ENCODE data around the gene CEP164.
A peak's percentile ranks its signal among the peaks of the same experiment; 100 is the strongest.
"Not testable (repeated sequence)": the region's sequence is repeated elsewhere in the genome, so short reads cannot be mapped to it uniquely, and the experiment has no call there.

CEP164 gene

DNA sequence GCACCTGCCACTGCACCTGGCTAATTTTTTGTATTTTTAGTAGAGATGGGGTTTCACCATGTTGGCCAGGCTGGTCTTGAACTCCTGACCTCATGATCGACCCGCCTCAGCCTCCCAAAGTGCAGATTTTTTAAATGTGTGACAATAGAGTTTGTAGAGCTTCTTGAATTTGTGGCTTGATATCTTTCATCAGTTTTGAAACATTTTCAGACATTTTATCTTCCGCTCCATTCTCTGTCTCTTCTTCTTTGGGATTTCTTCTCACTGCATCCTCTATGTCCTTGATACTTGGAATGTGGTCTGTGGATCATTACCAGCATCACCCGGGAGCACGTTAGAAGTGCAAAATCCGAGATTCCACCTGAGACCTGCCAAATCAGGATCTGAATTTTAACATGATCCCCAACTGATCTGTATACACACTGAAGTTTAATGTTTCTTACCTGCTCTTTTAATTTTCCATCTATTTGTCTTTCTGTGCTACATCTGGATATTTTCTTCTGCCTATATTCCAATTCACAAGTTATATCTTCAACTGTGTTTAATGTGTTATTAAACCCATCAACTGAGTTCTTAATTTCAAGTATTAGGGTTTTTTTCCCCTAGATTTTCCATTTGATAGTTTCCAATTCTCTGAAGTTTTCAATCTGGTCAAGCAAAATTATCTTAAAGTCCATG lies 126.4 kb downstream of the CEP164 start:
- Mint-ChIP-seq H3K36me3 (ENCODE audit: low read depth) (peaks cover 2% of the 10 kb centered on the region), H3K4me3 (no peak overlapping the region), H3K9me3 (peaks cover 18% of the 10 kb centered on the region), H3K27ac (no peak overlapping the region), H3K4me1 (ENCODE audit: low read depth) (peaks cover 19% of the 10 kb centered on the region), H3K27me3 (peaks cover under 1% of the 10 kb centered on the region)
- DNase-seq: no peak

DNA sequence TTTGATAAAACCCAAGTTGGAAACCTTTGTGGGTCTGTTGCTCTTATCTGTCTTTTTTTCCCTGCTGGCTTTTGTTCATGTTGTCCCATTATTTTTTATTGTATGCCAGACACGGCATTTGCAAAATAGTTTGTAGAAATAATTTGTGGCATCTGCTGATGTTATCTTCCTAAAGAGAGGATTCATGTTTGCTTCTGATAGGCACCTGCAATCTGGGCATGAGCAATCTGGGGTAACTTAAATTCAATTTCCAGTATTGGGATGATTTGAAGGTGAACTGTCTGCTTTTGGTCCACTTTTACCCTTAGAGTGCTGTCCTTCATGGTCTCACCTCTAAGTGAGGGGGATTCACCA lies 126.9 kb downstream of the CEP164 start:
- no peak overlapping the region for H3K4me3 Mint-ChIP-seq
- H3K27ac Mint-ChIP-seq: no peak overlapping the region
- H3K27me3 Mint-ChIP-seq: peaks cover 2% of the 10 kb centered on the region
- DNase-seq: no peak
- H3K36me3 Mint-ChIP-seq (ENCODE audit: low read depth): peaks cover 2% of the 10 kb centered on the region
- peaks cover 18% of the 10 kb centered on the region for H3K9me3 Mint-ChIP-seq
- peaks cover 19% of the 10 kb centered on the region for H3K4me1 Mint-ChIP-seq (ENCODE audit: low read depth)

DNA sequence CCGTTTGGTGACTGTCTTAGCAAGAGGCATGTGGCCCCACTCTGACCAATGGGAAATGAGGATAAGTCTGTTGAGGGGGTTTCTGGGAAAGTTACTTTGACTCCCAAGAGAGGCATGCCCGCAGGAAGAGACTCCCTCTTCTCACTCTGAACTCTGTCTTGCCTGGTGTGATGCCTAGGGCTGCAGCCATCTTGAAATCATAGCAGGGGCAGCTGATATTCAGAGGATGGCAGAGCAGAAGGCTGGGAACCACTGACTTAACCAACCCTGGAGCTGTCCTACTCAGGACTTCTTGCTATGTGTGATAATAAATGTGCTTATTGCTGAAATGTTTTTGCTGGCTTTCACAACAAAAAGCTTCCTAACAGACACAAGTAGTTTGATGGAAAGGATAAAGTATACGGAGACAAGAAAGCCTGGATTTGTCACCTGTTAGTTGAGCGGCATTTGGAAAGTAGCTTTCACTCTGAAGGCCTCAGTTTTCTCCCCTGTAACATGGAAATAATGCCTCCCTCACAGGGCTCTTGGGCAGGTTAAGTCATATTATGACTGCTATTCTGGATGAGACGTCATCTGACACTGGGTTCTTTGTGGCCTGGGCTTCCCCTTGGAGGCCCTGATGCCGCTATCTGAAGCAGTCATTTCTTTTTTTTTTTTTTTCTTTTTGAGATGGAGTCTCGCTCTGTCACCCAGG lies 128.5 kb downstream of the CEP164 start:
- Mint-ChIP-seq H3K9me3 (peaks cover 18% of the 10 kb centered on the region), H3K36me3 (ENCODE audit: low read depth) (peaks cover 2% of the 10 kb centered on the region), H3K27me3 (peaks cover 2% of the 10 kb centered on the region), H3K4me3 (no peak overlapping the region), H3K27ac (peak overlapping the region; percentile 74), H3K4me1 (ENCODE audit: low read depth) (peaks cover 19% of the 10 kb centered on the region)
- no peak for DNase-seq

DNA sequence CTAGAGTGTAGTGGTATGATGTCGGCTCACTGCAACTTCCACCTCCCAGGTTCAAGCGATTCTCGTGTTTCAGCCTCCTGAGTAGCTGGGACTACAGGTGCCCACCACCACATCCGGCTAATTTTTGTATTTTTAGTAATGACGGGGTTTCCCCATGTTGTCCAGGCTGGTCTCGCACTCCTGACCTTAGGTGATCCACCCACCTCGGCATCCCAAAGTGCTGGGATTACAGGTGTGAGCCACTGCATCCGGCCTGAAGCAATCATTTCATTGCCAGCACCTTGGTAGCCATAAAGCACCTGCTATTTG lies 129.0 kb downstream of the CEP164 start:
- H3K27me3 Mint-ChIP-seq; H3K36me3 Mint-ChIP-seq (ENCODE audit: low read depth): not testable (repeated sequence)
- peak overlapping the region; percentile 37 for H3K27ac Mint-ChIP-seq

DNA sequence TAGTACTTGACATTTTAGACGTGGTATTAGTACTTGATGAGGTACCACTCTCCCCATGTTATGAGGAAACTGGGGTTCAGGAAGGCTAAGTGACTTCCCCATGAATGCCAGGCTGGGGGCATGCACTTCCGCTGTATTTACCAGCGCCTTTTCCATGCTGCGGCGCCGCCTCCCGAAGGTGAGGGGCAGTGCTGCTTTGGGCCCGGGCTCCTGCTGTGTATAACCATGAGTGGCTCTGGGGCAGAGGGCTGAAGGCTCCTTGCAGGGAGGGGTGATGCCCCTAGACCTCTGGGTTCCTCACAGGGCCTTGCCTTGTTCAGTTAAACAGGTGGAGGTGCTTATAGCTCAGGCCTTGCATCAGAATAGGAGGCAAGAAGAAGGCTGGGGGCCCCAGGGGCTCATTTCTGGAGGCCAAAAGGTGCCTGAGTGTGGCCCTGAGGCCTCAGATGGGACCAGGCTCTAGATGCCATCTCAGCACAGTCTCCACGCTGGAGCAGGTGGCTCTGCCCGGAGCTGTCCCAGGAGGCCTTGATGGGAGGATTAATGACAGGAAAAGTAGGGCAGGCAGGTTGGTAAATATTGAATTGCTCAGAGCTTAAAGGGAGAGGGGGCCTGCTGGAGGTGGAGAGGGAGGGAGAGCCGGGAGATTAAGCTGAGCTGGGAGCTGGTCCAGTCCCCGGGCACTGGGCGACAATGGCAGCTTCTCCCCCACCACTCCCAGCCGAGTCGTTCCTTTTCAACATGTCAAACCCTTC lies 129.6 kb downstream of the CEP164 start:
- H3K27ac Mint-ChIP-seq: no peak overlapping the region
- H3K27me3 Mint-ChIP-seq: peaks cover 2% of the 10 kb centered on the region
- H3K4me3 Mint-ChIP-seq: no peak overlapping the region
- peaks cover 18% of the 10 kb centered on the region for H3K9me3 Mint-ChIP-seq
- H3K36me3 Mint-ChIP-seq (ENCODE audit: low read depth): peaks cover 2% of the 10 kb centered on the region
- H3K4me1 Mint-ChIP-seq (ENCODE audit: low read depth): peaks cover 19% of the 10 kb centered on the region
- no peak for DNase-seq

More for the DNA sequence above, 129.0 kb downstream of the CEP164 start:
- H3K4me3 Mint-ChIP-seq, DNase-seq: not testable (repeated sequence)
- Mint-ChIP-seq H3K9me3 (peaks cover 18% of the 10 kb centered on the region), H3K4me1 (ENCODE audit: low read depth) (peaks cover 19% of the 10 kb centered on the region)

DNA sequence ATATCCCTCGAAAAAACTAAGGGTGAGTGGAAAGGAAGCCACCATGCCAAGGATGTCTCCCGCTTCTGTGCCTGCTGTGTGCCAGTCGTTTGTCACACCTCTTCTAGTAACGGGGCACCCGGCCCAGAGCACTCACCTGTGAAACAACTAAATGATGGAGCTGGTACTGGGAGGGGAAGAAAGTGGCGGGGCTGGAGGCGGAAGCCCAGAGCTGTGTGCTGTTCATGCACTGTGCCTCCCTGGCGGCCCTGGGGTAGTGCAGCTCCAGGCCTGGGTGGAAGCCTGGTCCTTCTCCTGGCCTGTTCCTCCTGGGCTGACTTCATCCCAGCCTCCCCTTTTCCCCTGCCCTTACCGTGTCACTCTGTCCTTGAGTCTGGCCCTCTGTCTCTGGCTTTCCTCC lies 130.2 kb downstream of the CEP164 start:
- peaks cover 2% of the 10 kb centered on the region for H3K36me3 Mint-ChIP-seq (ENCODE audit: low read depth)
- peaks cover 2% of the 10 kb centered on the region for H3K27me3 Mint-ChIP-seq
- H3K27ac Mint-ChIP-seq: peak overlapping the region; percentile 73
- peaks cover 18% of the 10 kb centered on the region for H3K9me3 Mint-ChIP-seq
- H3K4me1 Mint-ChIP-seq (ENCODE audit: low read depth): peaks cover 19% of the 10 kb centered on the region
- H3K4me3 Mint-ChIP-seq: no peak overlapping the region
- DNase-seq: no peak

DNA sequence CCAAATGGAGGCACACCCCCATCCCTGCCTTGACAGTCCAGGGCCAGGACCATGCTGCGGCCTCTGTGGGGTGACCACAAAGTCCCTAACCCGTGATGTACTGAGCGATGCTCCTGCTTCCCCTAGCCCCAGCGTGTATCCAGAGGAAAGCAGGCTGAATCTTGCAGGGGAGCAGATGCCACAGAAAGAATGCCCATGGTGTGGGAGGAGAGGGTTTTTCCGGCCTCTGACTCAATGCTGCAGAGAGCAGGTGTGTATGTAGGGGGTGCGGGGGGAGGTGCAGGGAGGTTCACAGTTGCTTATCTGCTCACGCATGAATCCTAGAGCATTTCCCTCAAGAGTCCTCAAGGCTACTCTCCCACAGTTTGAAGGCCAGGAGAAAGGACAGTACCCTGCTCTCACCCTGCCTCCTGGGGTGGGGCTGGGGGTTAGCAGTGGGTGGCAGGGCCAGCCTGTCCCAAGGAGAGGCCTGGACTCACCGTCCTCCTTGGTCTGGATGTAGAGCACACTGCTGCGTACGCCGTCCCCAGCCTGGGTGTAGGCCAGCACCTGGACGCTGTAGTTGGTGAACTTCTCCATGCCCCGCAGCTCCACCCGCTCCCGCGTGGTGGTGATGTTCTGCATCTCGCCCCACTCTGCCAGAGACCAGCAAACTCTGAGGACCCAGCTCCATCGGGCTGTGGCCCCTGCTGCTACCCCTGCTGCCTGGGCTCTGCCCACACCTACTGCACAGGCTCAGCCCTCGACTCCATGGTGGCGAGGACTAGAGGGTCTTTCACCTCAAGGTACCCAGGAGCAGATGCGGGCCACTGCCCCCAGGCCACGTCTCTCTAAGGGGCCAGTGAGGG lies 130.8 kb downstream of the CEP164 start:
- no peak overlapping the region for H3K4me3 Mint-ChIP-seq
- H3K36me3 Mint-ChIP-seq (ENCODE audit: low read depth): peaks cover 2% of the 10 kb centered on the region
- peak overlapping the region; percentile 73 for H3K27ac Mint-ChIP-seq
- no peak for DNase-seq
- peaks cover 19% of the 10 kb centered on the region for H3K4me1 Mint-ChIP-seq (ENCODE audit: low read depth)
- H3K9me3 Mint-ChIP-seq: peaks cover 15% of the 10 kb centered on the region
- peaks cover 2% of the 10 kb centered on the region for H3K27me3 Mint-ChIP-seq

DNA sequence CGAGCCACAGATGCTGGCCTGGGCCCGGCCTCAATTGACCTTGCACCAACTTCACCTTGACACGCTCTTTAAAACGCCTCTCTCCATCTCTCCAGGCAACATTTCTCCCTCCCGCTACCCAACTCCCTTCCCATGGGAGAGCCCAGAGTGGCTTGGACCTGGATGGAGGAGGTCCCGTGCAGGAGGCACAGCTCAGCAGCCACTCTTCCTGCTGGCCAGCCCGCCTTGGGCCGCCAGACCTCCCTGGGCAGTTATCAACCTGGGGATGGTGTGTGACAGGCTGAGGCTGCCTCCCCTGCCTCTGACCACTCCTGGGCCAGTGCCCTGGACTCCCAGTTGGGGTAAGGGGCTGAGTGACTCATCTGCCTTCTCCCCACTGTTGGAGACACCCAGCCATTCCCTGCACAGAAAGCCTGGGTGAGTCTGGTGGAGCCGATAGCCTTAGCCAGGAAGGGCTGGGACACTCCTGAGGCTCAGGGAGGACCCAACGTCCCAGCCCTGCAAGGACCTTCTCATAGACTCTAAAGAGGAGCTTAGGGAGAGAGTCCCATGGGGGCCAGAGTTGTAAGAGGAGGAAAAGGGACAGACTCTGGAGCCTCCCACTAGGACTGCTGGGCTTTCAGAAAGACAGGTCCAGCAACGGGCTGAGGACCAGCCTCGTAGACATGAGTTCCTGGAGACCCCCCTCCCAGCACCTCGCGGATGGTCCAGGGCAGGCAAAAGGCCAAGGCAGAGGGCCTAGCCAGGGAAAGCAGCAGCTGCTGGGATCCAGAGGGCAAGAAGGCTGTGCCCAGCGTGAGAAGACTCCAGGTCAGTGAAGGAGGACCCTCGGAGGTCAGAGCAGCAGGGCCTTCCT lies 131.7 kb downstream of the CEP164 start:
- Mint-ChIP-seq H3K4me3 (no peak overlapping the region), H3K36me3 (ENCODE audit: low read depth) (no peaks in the 10 kb centered on the region), H3K27ac (no peak overlapping the region), H3K9me3 (peaks cover 9% of the 10 kb centered on the region), H3K27me3 (peaks cover 2% of the 10 kb centered on the region), H3K4me1 (ENCODE audit: low read depth) (peaks cover 19% of the 10 kb centered on the region)
- DNase-seq: no peak

DNA sequence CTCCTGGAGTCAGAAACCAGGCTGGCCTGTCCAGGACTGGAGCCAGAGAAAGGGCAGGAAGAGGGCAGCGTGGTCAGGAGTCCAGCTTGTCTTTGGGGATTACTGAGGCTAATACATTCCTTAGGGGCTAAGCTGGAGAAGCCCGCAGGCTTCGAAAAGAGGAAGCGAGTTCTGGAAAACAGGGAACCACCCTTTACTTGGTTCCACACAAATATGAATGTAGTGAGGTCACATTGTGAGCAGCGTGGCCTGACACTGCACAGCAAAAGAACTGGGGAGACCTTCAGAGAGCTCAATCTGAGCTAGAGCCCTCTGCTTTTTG lies 132.3 kb downstream of the CEP164 start:
- Mint-ChIP-seq H3K27ac (peak overlapping the region; percentile 1), H3K36me3 (ENCODE audit: low read depth) (no peaks in the 10 kb centered on the region), H3K4me1 (ENCODE audit: low read depth) (peaks cover 19% of the 10 kb centered on the region), H3K27me3 (peaks cover 2% of the 10 kb centered on the region), H3K4me3 (no peak overlapping the region), H3K9me3 (peaks cover 3% of the 10 kb centered on the region)
- DNase-seq: no peak

DNA sequence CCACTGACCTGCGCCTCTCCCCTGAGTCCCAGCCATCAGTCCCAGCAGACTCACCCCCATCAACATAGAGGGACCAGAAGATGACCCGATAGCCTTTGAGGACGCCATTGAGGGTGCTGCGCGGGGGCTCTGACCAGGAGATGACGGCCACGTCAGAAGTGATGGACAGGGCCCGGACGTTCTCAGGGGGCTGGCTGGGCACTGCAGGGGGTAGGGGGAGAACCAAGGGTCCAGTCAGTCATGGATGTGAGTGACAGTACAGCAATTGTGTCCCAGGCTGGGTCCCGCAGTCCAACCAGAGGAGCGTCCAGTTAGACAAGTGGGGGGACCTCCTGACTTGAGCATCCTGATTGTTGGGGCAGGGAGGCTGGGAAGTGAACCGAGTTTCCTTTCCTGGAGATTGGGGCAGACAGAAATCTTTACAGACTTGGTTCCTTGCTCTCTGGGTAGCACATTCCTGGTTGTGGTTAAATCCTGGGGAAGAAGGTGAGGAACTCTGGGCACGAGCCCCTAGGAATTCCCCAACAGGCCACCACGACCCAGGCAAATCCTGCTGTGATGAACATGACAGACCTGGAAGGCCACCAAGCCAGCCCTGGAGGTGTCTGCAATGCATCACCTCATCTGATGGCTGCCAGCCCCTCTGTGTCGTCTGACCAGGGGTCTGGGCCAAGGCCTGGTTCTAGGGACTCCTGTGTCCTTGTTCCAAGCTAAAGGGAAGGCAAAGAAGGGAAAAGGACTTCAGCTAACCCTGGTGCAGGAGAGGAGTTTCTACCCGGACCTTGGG lies 133.9 kb downstream of the CEP164 start:
- Mint-ChIP-seq H3K4me3 (no peak overlapping the region), H3K4me1 (ENCODE audit: low read depth) (peaks cover 10% of the 10 kb centered on the region), H3K27ac (no peak overlapping the region), H3K9me3 (no peaks in the 10 kb centered on the region), H3K27me3 (peaks cover 2% of the 10 kb centered on the region), H3K36me3 (ENCODE audit: low read depth) (no peaks in the 10 kb centered on the region)
- no peak for DNase-seq

DNA sequence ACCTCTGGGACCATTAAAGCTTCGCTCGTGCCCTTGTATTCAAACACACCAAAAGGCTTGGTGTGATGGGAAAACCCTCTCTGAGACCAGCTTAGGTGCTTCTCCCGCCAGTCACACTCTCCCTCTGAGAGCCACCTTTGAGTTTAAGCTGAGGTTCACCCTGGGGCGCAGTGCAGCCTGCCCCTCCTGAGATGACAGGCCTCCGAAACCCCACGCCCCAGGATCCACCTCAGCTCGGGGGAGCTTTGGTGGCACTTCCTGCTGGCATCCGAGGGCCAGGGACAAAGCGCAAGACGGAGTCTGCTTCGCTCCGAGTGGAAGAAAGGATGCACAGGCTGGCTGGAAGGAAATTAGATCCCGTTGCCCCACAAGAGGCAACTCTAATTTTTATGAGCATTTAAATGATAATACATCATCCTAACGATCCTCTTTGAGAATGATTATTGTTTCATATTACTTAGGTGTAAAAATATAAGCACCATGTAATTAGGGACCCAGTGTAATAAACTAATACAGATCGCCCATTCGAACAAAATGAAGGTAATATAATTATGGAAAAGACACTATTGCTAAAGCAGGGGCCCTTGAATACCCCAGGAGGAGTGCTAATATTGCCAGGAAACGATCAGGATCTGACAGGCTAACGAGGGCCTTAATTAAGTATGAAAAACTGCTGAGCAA lies 134.7 kb downstream of the CEP164 start:
- Mint-ChIP-seq H3K27ac (no peak overlapping the region), H3K4me1 (ENCODE audit: low read depth) (peaks cover 8% of the 10 kb centered on the region), H3K36me3 (ENCODE audit: low read depth) (no peaks in the 10 kb centered on the region), H3K27me3 (peaks cover 2% of the 10 kb centered on the region), H3K9me3 (no peaks in the 10 kb centered on the region), H3K4me3 (no peak overlapping the region)
- no peak for DNase-seq

DNA sequence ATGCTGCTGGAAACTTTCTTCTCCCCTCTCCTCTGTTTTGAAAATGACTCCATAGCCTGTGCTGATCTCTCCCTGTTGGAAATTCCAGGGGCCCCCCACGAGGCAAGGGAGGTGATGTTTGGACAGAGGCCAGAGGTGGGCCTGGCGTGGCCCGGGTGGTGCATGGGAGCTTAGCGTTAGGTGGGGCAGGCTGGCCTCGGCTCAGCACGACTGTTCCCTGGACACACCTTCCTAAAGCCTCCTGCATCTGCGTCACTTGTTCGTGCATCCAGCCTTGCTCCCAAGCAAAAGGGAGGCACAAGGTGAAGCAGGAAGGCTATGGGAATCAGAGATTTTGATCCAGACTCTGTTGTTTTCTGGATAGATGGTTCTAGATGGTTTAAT lies 135.2 kb downstream of the CEP164 start:
- Mint-ChIP-seq H3K4me3 (no peak overlapping the region), H3K4me1 (ENCODE audit: low read depth) (peaks cover 7% of the 10 kb centered on the region), H3K36me3 (ENCODE audit: low read depth) (no peaks in the 10 kb centered on the region), H3K27ac (no peak overlapping the region), H3K27me3 (peaks cover 2% of the 10 kb centered on the region), H3K9me3 (no peaks in the 10 kb centered on the region)
- DNase-seq: no peak

Data from activated T-cell treated with anti-CD3 and anti-CD28 coated beads, Interleukin-2, amount 50 U/mL, for 24 hours (primary cell).